WTC11 (cell line): ENCODE data around the gene GMEB2. TPM values are rescaled to one million over a fixed set of nuclear protein-coding genes. Genes with fewer than 3 reads are reported as not detected.

Experiments
- ATAC-seq: fragments of 200-7000 bp; cut with Tn5 transposase; 2 replicates; pipeline ENCODE4 v1.10.0; 2021; ENCODE audit warnings: mild to moderate bottlenecking, moderate library complexity
- CTCF ChIA-PET: fragments of 300-600 bp; sonication (Branson Sonifier 250); formaldehyde crosslinking; loops from one replicate; lab custom pipeline; 2021; ENCODE audit warnings: antibody characterized with exemption; lab: Charles Lee
- POLR2A ChIA-PET: fragments of 350-600 bp; sonication (Branson Sonifier 250); formaldehyde crosslinking; loops from one replicate; lab custom pipeline; 2021; ENCODE audit warnings: antibody characterized with exemption; lab: Charles Lee
- DNase-seq: peaks from one replicate; pipeline ENCODE4 v3.0.0; 2021; ENCODE audit warnings: low spot score
- H3K27ac Mint-ChIP-seq: 2 replicates; pipeline ENCODE4 v1.8.0; 2021; ENCODE audit warnings: mixed read lengths
- H3K27me3 Mint-ChIP-seq: 2 replicates; pipeline ENCODE4 v1.8.0; 2021; ENCODE audit warnings: low read depth, mild to moderate bottlenecking, moderate library complexity, mixed read lengths
- H3K36me3 Mint-ChIP-seq: 2 replicates; pipeline ENCODE4 v1.8.0; 2021; ENCODE audit warnings: mixed read lengths
- H3K4me1 Mint-ChIP-seq: 2 replicates; pipeline ENCODE4 v1.8.0; 2022; ENCODE audit warnings: mixed read lengths
- H3K4me3 Mint-ChIP-seq: 2 replicates; pipeline ENCODE4 v1.8.0; 2021; ENCODE audit warnings: mild to moderate bottlenecking, moderate library complexity, mixed read lengths
- H3K9me3 Mint-ChIP-seq: 2 replicates; pipeline ENCODE4 v1.8.0; 2021; ENCODE audit warnings: mixed read lengths
- ARID4B ChIP-seq: sonication (generic); formaldehyde crosslinking; IDR thresholded peaks from 2 replicates; pipeline ENCODE4 v1.8.0; 2023; ENCODE audit warnings: missing genetic modification reagents, mild to moderate bottlenecking, borderline replicate concordance
- ETV6 ChIP-seq: sonication (generic); formaldehyde crosslinking; IDR thresholded peaks from 2 replicates; pipeline ENCODE4 v1.8.1; 2022; ENCODE audit warnings: mild to moderate bottlenecking, missing genetic modification reagents
- GABPB1 ChIP-seq: sonication (generic); formaldehyde crosslinking; IDR thresholded peaks from 2 replicates; pipeline ENCODE4 v1.8.1; 2023; ENCODE audit warnings: mild to moderate bottlenecking, missing genetic modification reagents
- JAZF1 ChIP-seq: fragments of 250-450 bp; sonication (Bioruptor Pico); IDR thresholded peaks from 2 replicates; pipeline ENCODE4 v1.9.0; 2021; ENCODE audit warnings: moderate library complexity, mild to moderate bottlenecking, inconsistent platforms
- NR2C2 ChIP-seq: sonication (generic); formaldehyde crosslinking; IDR thresholded peaks from 2 replicates; pipeline ENCODE4 v1.8.0; 2022; ENCODE audit warnings: mild to moderate bottlenecking, missing genetic modification reagents
- NR3C1 ChIP-seq: sonication (generic); formaldehyde crosslinking; conservative IDR thresholded peaks from 2 replicates; pipeline ENCODE4 v1.8.1; 2023; ENCODE audit warnings: low read depth, mild to moderate bottlenecking, missing genetic modification reagents
- PREB ChIP-seq: sonication (generic); formaldehyde crosslinking; IDR thresholded peaks from 2 replicates; pipeline ENCODE4 v1.8.1; 2022; ENCODE audit warnings: mild to moderate bottlenecking, missing genetic modification reagents, moderate library complexity, borderline replicate concordance
- SMAD3 ChIP-seq: sonication (generic); formaldehyde crosslinking; IDR thresholded peaks from 2 replicates; pipeline ENCODE4 v1.8.0; 2022; ENCODE audit warnings: missing genetic modification reagents, mild to moderate bottlenecking, borderline replicate concordance
- TCF7 ChIP-seq: sonication (generic); formaldehyde crosslinking; IDR thresholded peaks from 2 replicates; pipeline ENCODE4 v1.8.0; 2022; ENCODE audit warnings: mild to moderate bottlenecking, low read depth, missing genetic modification reagents, moderate library complexity
- ZNF121 ChIP-seq: sonication (generic); formaldehyde crosslinking; IDR thresholded peaks from 2 replicates; pipeline ENCODE4 v1.8.0; 2023; ENCODE audit warnings: missing genetic modification reagents
- ZNF232 ChIP-seq: sonication (generic); formaldehyde crosslinking; IDR thresholded peaks from 2 replicates; pipeline ENCODE4 v1.8.0; 2022; ENCODE audit warnings: mild to moderate bottlenecking, missing genetic modification reagents
- ZNF263 ChIP-seq: sonication (generic); formaldehyde crosslinking; IDR thresholded peaks from 2 replicates; pipeline ENCODE4 v1.8.1; 2022; ENCODE audit warnings: low read depth, mild to moderate bottlenecking, moderate library complexity, missing genetic modification reagents
- ZNF317 ChIP-seq: sonication (generic); formaldehyde crosslinking; IDR thresholded peaks from 2 replicates; pipeline ENCODE4 v1.8.1; 2023; ENCODE audit warnings: low read depth, mild to moderate bottlenecking, moderate library complexity, missing genetic modification reagents, borderline replicate concordance
- ZNF671 ChIP-seq: fragments of 250-450 bp; sonication (Bioruptor Pico); IDR thresholded peaks from 2 replicates; pipeline ENCODE4 v1.8.0; 2021; ENCODE audit warnings: mild to moderate bottlenecking
- ZSCAN18 ChIP-seq: fragments of 250-450 bp; sonication (Bioruptor Pico); IDR thresholded peaks from 2 replicates; pipeline ENCODE4 v2.1.2; 2022; ENCODE audit warnings: mild to moderate bottlenecking, moderate library complexity
- total RNA-seq: library from RNA; stranded (reverse); gene quantifications from 3 replicates; pipeline ENCODE4 v1.2.3, GENCODE V29; 2021
- TF ChIP-seq, protein P1 (sequence below): sonication (generic); formaldehyde crosslinking; IDR thresholded peaks from 2 replicates; pipeline ENCODE4 v1.8.0; 2022; ENCODE audit warnings: mild to moderate bottlenecking, missing genetic modification reagents
- TF ChIP-seq, protein P2 (sequence below): fragments of 250-450 bp; sonication (Bioruptor Pico); IDR thresholded peaks from 2 replicates; pipeline ENCODE4 v1.8.0; 2021; ENCODE audit warnings: mild to moderate bottlenecking
- TF ChIP-seq, protein P3 (sequence below): sonication (generic); formaldehyde crosslinking; IDR thresholded peaks from 2 replicates; pipeline ENCODE4 v1.8.1; 2023; ENCODE audit warnings: mild to moderate bottlenecking, missing genetic modification reagents, borderline replicate concordance
- TF ChIP-seq, protein P4 (sequence below): sonication (generic); formaldehyde crosslinking; IDR thresholded peaks from 2 replicates; pipeline ENCODE4 v1.8.1; 2023; ENCODE audit warnings: mild to moderate bottlenecking, moderate library complexity, missing genetic modification reagents

GMEB2 gene
- total RNA-seq, 1 experiment from 2014 or later: 14.8 TPM

GRCh38 chr20:63587776-63588591 lies 38.9 kb downstream of the GMEB2 start:
- no peak for ATAC-seq
- Mint-ChIP-seq H3K36me3 (peaks cover 7% of the 10 kb centered on the region), H3K9me3 (no peaks in the 10 kb centered on the region), H3K27me3 (no peaks in the 10 kb centered on the region), H3K4me3 (no peak overlapping the region)
- no peak for DNase-seq
- POLR2A ChIA-PET: no interaction called here
- no peak for TF ChIP-seq PREB (CRISPR knock-in tag)
- no peak for TF ChIP-seq SMAD3 (CRISPR knock-in tag)
- TF ChIP-seq, protein P1, sequence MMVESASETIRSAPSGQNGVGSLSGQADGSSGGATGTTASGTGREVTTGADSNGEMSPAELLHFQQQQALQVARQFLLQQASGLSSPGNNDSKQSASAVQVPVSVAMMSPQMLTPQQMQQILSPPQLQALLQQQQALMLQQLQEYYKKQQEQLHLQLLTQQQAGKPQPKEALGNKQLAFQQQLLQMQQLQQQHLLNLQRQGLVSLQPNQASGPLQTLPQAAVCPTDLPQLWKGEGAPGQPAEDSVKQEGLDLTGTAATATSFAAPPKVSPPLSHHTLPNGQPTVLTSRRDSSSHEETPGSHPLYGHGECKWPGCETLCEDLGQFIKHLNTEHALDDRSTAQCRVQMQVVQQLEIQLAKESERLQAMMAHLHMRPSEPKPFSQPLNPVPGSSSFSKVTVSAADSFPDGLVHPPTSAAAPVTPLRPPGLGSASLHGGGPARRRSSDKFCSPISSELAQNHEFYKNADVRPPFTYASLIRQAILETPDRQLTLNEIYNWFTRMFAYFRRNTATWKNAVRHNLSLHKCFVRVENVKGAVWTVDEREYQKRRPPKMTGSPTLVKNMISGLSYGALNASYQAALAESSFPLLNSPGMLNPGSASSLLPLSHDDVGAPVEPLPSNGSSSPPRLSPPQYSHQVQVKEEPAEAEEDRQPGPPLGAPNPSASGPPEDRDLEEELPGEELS: no peak
- TF ChIP-seq TCF7 (CRISPR knock-in tag): no peak
- no peak for TF ChIP-seq ZNF317 (CRISPR knock-in tag)
- TF ChIP-seq ZNF232: no peak
- TF ChIP-seq, protein P2, sequence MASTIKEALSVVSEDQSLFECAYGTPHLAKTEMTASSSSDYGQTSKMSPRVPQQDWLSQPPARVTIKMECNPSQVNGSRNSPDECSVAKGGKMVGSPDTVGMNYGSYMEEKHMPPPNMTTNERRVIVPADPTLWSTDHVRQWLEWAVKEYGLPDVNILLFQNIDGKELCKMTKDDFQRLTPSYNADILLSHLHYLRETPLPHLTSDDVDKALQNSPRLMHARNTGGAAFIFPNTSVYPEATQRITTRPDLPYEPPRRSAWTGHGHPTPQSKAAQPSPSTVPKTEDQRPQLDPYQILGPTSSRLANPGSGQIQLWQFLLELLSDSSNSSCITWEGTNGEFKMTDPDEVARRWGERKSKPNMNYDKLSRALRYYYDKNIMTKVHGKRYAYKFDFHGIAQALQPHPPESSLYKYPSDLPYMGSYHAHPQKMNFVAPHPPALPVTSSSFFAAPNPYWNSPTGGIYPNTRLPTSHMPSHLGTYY: no peak
- TF ChIP-seq ARID4B (CRISPR knock-in tag): no peak
- no peak for TF ChIP-seq GABPB1 (CRISPR knock-in tag)
- no peak for TF ChIP-seq ZSCAN18 (CRISPR knock-in tag)
- TF ChIP-seq ZNF263 (CRISPR knock-in tag): no peak
- TF ChIP-seq, protein P3, sequence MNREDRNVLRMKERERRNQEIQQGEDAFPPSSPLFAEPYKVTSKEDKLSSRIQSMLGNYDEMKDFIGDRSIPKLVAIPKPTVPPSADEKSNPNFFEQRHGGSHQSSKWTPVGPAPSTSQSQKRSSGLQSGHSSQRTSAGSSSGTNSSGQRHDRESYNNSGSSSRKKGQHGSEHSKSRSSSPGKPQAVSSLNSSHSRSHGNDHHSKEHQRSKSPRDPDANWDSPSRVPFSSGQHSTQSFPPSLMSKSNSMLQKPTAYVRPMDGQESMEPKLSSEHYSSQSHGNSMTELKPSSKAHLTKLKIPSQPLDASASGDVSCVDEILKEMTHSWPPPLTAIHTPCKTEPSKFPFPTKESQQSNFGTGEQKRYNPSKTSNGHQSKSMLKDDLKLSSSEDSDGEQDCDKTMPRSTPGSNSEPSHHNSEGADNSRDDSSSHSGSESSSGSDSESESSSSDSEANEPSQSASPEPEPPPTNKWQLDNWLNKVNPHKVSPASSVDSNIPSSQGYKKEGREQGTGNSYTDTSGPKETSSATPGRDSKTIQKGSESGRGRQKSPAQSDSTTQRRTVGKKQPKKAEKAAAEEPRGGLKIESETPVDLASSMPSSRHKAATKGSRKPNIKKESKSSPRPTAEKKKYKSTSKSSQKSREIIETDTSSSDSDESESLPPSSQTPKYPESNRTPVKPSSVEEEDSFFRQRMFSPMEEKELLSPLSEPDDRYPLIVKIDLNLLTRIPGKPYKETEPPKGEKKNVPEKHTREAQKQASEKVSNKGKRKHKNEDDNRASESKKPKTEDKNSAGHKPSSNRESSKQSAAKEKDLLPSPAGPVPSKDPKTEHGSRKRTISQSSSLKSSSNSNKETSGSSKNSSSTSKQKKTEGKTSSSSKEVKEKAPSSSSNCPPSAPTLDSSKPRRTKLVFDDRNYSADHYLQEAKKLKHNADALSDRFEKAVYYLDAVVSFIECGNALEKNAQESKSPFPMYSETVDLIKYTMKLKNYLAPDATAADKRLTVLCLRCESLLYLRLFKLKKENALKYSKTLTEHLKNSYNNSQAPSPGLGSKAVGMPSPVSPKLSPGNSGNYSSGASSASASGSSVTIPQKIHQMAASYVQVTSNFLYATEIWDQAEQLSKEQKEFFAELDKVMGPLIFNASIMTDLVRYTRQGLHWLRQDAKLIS: no peak
- no peak for TF ChIP-seq ZNF121 (CRISPR knock-in tag)
- TF ChIP-seq ETV6 (CRISPR knock-in tag): no peak
- no peak for TF ChIP-seq ZNF671 (CRISPR knock-in tag)
- no peak for TF ChIP-seq NR2C2 (CRISPR knock-in tag)
- TF ChIP-seq, protein P4, sequence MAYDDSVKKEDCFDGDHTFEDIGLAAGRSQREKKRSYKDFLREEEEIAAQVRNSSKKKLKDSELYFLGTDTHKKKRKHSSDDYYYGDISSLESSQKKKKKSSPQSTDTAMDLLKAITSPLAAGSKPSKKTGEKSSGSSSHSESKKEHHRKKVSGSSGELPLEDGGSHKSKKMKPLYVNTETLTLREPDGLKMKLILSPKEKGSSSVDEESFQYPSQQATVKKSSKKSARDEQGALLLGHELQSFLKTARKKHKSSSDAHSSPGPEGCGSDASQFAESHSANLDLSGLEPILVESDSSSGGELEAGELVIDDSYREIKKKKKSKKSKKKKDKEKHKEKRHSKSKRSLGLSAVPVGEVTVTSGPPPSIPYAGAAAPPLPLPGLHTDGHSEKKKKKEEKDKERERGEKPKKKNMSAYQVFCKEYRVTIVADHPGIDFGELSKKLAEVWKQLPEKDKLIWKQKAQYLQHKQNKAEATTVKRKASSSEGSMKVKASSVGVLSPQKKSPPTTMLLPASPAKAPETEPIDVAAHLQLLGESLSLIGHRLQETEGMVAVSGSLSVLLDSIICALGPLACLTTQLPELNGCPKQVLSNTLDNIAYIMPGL (CRISPR knock-in tag): no peak
- no peak for TF ChIP-seq NR3C1
- no peak for TF ChIP-seq JAZF1 (CRISPR knock-in tag)
- TF ChIP-seq, all 79 proteins: peak for 0
- H3K27ac Mint-ChIP-seq: peak overlapping the region; percentile 41; the same call in 1 of the 2 replicates
- CTCF ChIA-PET: interaction anchor here (1.5 kb wide), 1 partner anchor 50 kb away, joined by 9 read pairs; no protein-coding TSS in a partner anchor
- no peaks in the 10 kb centered on the region for H3K4me1 Mint-ChIP-seq
